ENCODE measurements around the gene LENG8. TPM values are rescaled to one million over a fixed set of nuclear protein-coding genes. Genes with fewer than 3 reads are reported as not detected.

LENG8 gene
- total and polyA plus RNA-seq, 7 donors: 21.7 to 60.2 (median 28.6) TPM

DNA sequence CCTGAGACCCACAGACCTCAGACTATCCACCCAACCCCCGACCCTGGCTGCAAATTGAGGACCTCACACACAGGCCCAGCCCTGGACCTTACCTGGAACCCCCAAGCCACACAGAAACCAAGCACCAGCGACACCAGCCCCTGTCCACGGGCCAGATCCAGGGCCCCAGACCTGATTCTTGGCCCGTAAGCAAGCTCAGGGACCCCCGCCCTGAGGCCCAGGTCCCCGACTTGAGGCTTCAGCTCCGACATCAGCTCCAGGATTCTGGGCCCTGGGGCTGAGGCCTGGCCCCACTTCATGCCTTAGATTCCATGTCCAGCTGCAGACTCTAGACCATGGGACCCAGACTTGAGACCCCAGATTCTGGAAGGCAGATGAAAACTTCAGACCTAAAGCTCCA, 27.5 kb upstream of the LENG8 start:
- Histone ChIP-seq H3K27ac (no peak overlapping the region), H3K4me1 (no peaks in the 10 kb centered on the region), H3K9me3 (no peaks in the 10 kb centered on the region), H3K27me3 (ENCODE audit: insufficient read depth in 3 of 3, low read length in 2 of 3) (peaks cover 0 to 72% (median 22%) of the 10 kb centered on the region in 3 donors), H3K4me3 (no peak overlapping the region), H3K36me3 (ENCODE audit: insufficient read depth in 1 of 2, low read depth in 1 of 2) (no peaks in the 10 kb centered on the region)
- TF ChIP-seq, protein P1, sequence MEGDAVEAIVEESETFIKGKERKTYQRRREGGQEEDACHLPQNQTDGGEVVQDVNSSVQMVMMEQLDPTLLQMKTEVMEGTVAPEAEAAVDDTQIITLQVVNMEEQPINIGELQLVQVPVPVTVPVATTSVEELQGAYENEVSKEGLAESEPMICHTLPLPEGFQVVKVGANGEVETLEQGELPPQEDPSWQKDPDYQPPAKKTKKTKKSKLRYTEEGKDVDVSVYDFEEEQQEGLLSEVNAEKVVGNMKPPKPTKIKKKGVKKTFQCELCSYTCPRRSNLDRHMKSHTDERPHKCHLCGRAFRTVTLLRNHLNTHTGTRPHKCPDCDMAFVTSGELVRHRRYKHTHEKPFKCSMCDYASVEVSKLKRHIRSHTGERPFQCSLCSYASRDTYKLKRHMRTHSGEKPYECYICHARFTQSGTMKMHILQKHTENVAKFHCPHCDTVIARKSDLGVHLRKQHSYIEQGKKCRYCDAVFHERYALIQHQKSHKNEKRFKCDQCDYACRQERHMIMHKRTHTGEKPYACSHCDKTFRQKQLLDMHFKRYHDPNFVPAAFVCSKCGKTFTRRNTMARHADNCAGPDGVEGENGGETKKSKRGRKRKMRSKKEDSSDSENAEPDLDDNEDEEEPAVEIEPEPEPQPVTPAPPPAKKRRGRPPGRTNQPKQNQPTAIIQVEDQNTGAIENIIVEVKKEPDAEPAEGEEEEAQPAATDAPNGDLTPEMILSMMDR (IDR thresholded peaks at IDR 0.05): no peak
- DNase-seq: no peak
- WGBS, 3 donors: 71 to 81% (median 79%) methylated on average over 7 of the region's 7 CpGs
- intact Hi-C loops (cut with DNase I): no loop called here
- no peak for ATAC-seq

DNA sequence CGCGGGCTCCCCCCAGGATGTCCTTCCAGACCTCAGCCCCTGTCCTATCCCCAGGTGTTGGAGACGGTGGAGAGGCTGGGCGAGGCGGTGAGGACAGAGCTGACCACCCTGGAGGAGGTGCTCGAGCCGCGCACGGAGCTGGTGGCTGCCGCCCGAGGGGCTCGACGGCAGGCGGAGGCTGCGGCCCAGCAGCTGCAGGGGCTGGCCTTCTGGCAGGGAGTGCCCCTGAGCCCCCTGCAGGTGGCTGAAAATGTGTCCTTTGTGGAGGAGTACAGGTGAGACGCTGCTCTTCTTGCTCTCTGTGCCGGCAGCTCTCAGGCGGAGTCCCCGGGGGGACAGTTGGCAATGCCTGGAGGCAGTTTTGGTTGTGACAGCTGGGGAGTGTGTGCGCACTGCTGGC, 26.9 kb upstream of the LENG8 start:
- Histone ChIP-seq H3K4me1 (no peaks in the 10 kb centered on the region), H3K4me3 (no peak overlapping the region), H3K27me3 (ENCODE audit: insufficient read depth in 3 of 3, low read length in 2 of 3) (peaks cover 0 to 70% (median 20%) of the 10 kb centered on the region in 3 donors), H3K9me3 (no peaks in the 10 kb centered on the region), H3K27ac (no peak overlapping the region), H3K36me3 (ENCODE audit: insufficient read depth in 1 of 2, low read depth in 1 of 2) (no peaks in the 10 kb centered on the region)
- ATAC-seq (no peak), DNase-seq (no peak)
- intact Hi-C loops (cut with DNase I): no loop called here
- TF ChIP-seq, protein P1 (IDR thresholded peaks at IDR 0.05): no peak
- 45 to 56% (median 48%) methylated on average over 19 to 20 of the region's 20 CpGs for WGBS, 3 donors

DNA sequence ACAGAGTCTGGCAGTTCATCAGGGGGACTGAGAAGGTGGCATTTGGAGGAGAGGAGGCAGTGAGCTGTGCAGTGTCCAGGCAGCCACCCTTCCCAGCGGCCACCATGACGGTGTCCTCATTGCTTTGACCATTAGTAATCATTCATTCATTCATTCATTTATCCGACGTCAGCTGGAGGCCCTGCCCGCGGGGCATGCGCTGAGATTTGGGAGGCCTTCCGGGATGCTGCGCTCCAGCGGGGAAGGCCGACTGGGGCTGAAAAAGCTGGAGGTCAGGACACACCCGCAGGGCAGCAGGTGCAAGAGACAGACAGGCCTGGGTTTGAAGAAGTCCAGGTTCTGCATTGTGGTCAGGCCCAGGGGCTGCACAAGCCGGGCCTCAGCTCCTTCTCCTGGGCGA, 24.8 kb upstream of the LENG8 start:
- Histone ChIP-seq H3K36me3 (ENCODE audit: insufficient read depth in 1 of 2, low read depth in 1 of 2) (no peaks in the 10 kb centered on the region), H3K27ac (no peak overlapping the region), H3K4me3 (no peak overlapping the region), H3K27me3 (ENCODE audit: insufficient read depth in 3 of 3, low read length in 2 of 3) (peaks cover 0 to 59% (median 22%) of the 10 kb centered on the region in 3 donors), H3K4me1 (no peaks in the 10 kb centered on the region), H3K9me3 (no peaks in the 10 kb centered on the region)
- ATAC-seq (no peak), DNase-seq (no peak)
- intact Hi-C loops (cut with DNase I): no loop called here
- 78 to 85% (median 83%) methylated on average over 14 of the region's 14 CpGs for WGBS, 3 donors
- TF ChIP-seq, protein P1 (IDR thresholded peaks at IDR 0.05): no peak

DNA sequence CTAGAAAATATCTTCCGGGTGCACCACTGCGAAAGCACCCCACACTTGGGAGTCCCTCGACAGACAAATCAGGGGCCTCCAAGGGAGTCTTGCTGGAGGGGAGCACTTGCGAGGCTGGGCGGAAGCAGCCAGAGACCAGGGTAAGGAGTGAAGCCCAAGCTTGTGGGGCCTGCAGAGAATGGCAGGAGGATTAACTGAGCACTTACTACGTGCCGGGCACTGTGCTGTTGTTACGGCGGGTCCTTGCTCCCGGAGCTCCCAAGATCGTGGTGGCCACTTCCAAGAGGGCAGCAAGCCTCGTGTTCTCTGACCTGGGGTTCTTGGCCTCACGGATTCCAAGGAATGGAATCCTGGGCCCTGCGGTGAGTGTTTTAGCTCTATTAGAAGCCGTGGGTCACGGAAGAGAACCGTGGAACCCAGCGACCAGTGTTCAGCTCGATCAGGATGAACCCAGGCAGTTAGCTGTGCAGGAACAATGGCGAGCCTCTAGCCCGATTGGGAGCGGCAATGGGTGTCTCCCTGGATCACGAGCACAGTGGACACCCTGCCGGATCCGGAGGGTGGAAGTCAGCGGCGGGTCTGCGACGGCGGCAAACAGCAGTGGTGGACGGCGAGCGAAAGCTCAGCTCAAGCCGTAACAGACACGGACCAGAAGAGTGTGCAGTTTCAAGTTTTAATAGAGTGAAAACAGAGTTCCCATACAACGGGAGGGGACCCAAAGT, 24.2 kb upstream of the LENG8 start:
- intact Hi-C loops (cut with DNase I): no loop called here
- Histone ChIP-seq H3K4me1 (no peaks in the 10 kb centered on the region), H3K36me3 (ENCODE audit: insufficient read depth in 1 of 2, low read depth in 1 of 2) (no peaks in the 10 kb centered on the region), H3K9me3 (no peaks in the 10 kb centered on the region), H3K27me3 (ENCODE audit: insufficient read depth in 3 of 3, low read length in 2 of 3) (peaks cover 0 to 59% (median 22%) of the 10 kb centered on the region in 3 donors), H3K27ac (no peak overlapping the region), H3K4me3 (no peak overlapping the region)
- TF ChIP-seq, protein P1 (IDR thresholded peaks at IDR 0.05): no peak
- 86 to 88% (median 87%) methylated on average over 35 to 36 of the region's 36 CpGs for WGBS, 3 donors
- no peak for DNase-seq
- ATAC-seq: no peak

DNA sequence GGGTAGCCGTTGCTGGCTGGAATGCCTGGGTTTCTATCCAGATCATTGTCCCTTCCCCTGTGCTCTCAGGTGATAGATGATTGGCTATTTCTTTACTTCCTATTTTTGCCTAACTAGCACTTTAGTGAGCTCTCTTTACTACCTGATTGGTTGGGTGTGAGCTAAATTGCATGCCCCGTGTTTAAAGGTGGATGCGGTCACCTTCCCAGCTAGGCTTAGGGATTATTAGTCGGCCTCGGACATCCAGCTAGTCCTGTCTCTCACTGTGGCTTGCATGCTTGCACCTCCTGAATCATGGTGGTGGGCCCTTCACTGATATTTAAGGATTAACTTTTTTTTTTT, 23.6 kb upstream of the LENG8 start:
- intact Hi-C loops (cut with DNase I): no loop called here
- Histone ChIP-seq H3K4me3 (no peak overlapping the region), H3K4me1 (no peaks in the 10 kb centered on the region), H3K27me3 (ENCODE audit: insufficient read depth in 3 of 3, low read length in 2 of 3) (peaks cover 0 to 58% (median 21%) of the 10 kb centered on the region in 3 donors), H3K9me3 (no peaks in the 10 kb centered on the region), H3K36me3 (ENCODE audit: insufficient read depth in 1 of 2, low read depth in 1 of 2) (no peaks in the 10 kb centered on the region), H3K27ac (no peak overlapping the region)
- TF ChIP-seq, protein P1 (IDR thresholded peaks at IDR 0.05): no peak
- WGBS, 3 donors: 66 to 79% (median 71%) methylated on average over 5 of the region's 5 CpGs
- no peak for DNase-seq
- no peak for ATAC-seq
